Measurements from ENCODE around the gene PCOLCE2. TPM values are rescaled to one million over a fixed set of nuclear protein-coding genes. Genes with fewer than 3 reads are reported as not detected.

Gene PCOLCE2
- total and polyA plus RNA-seq, 4 donors = 9.1 to 17.2 (median 13.3) TPM

- no peak overlapping the region for H3K27ac ChIP-seq (ENCODE audit: low read depth in 1 of 2, low read length in 2 of 2)
- 68% methylated on average over 4 of the region's 4 CpGs for WGBS
- DNase-seq (ENCODE audit: low spot score) = no peak
- H3K9me3 ChIP-seq (ENCODE audit: control insufficient read depth in 4 of 4, low read length in 3 of 4) = no peaks in the 10 kb centered on the region
- H3K27me3 ChIP-seq (ENCODE audit: control insufficient read depth in 4 of 4, insufficient read depth in 4 of 4, low read length in 3 of 4) = no peaks in the 10 kb centered on the region
- H3K36me3 ChIP-seq (ENCODE audit: control insufficient read depth in 4 of 4, insufficient read depth in 3 of 4, low read depth in 1 of 4, low read length in 3 of 4) = peaks cover 0 to 4% (median 0%) of the 10 kb centered on the region in 4 donors
- H3K4me1 ChIP-seq (ENCODE audit: control insufficient read depth in 4 of 4, insufficient read depth in 4 of 4, low read length in 3 of 4) = peaks cover 4 to 19% (median 14%) of the 10 kb centered on the region in 4 donors
- no peak overlapping the region for H3K9ac ChIP-seq (ENCODE audit: low read depth in 1 of 2, low read length in 2 of 2)
- TF ChIP-seq MAX (IDR thresholded peaks at IDR 0.05) (no peak), RAD21 (IDR thresholded peaks at IDR 0.05) (peak; percentile 64 to 71), CTCF (IDR thresholded peaks at IDR 0.05; ENCODE audit: low read depth, low read length, missing input control) (peak; percentile 32), EGR1 (IDR thresholded peaks at IDR 0.05; ENCODE audit: low read depth in 2 of 2) (no peak), YY1 (IDR thresholded peaks at IDR 0.05) (peak; percentile 13)
- H3K4me3 ChIP-seq (ENCODE audit: low read depth in 1 of 3, low read length in 3 of 3) = no peak overlapping the region
Observed at GRCh38 chr3:142844339-142844977, 44.4 kb downstream of the PCOLCE2 start.

- H3K27me3 ChIP-seq (ENCODE audit: control insufficient read depth in 4 of 4, insufficient read depth in 4 of 4, low read length in 3 of 4) = no peaks in the 10 kb centered on the region
- no peak overlapping the region for H3K4me3 ChIP-seq (ENCODE audit: low read depth in 1 of 3, low read length in 3 of 3)
- H3K9ac ChIP-seq (ENCODE audit: low read depth in 1 of 2, low read length in 2 of 2) = no peak overlapping the region
- H3K27ac ChIP-seq (ENCODE audit: low read depth in 1 of 2, low read length in 2 of 2) = no peak overlapping the region
- H3K4me1 ChIP-seq (ENCODE audit: control insufficient read depth in 4 of 4, insufficient read depth in 4 of 4, low read length in 3 of 4) = peaks cover 0 to 6% (median 3%) of the 10 kb centered on the region in 4 donors
- WGBS = 94% methylated on average over 2 of the region's 2 CpGs
- peaks cover 0 to 4% (median 0%) of the 10 kb centered on the region in 4 donors for H3K36me3 ChIP-seq (ENCODE audit: control insufficient read depth in 4 of 4, insufficient read depth in 3 of 4, low read depth in 1 of 4, low read length in 3 of 4)
- no peak for DNase-seq (ENCODE audit: low spot score)
- no peak for TF ChIP-seq REST (IDR thresholded peaks at IDR 0.05)
- no peak for TF ChIP-seq GABPA (IDR thresholded peaks at IDR 0.05 in 1 of 2, conservative IDR thresholded peaks at IDR 0.05 in 1 of 2)
- no peak for TF ChIP-seq TAF1 (conservative IDR thresholded peaks at IDR 0.05)
- no peak for TF ChIP-seq NR2F2 (IDR thresholded peaks at IDR 0.05)
- TF ChIP-seq JUND (IDR thresholded peaks at IDR 0.05) = no peak
- no peak for TF ChIP-seq YY1 (IDR thresholded peaks at IDR 0.05)
- no peak for TF ChIP-seq FOXA1 (IDR thresholded peaks at IDR 0.05)
- TF ChIP-seq FOXA2 (IDR thresholded peaks at IDR 0.05) = no peak
- no peak for TF ChIP-seq HNF4A (conservative IDR thresholded peaks at IDR 0.05)
- TF ChIP-seq HNF4G (IDR thresholded peaks at IDR 0.05) = no peak
- no peak for TF ChIP-seq RAD21 (IDR thresholded peaks at IDR 0.05)
- TF ChIP-seq ATF3 (IDR thresholded peaks at IDR 0.05) = no peak
- TF ChIP-seq MAX (IDR thresholded peaks at IDR 0.05) = no peak
- H3K9me3 ChIP-seq (ENCODE audit: control insufficient read depth in 4 of 4, low read length in 3 of 4) = no peaks in the 10 kb centered on the region
Observed at GRCh38 chr3:142839831-142840230, 49.1 kb downstream of the PCOLCE2 start.
